Fibroblast of the conjunctiva (primary cell): Measurements from ENCODE around the gene LRRC36.

Source experiments
- DNase-seq: peaks from one replicate; pipeline ENCODE4 v3.0.0-alpha.2; 2010; ENCODE audit warnings: low read depth

LRRC36 gene, protein sequence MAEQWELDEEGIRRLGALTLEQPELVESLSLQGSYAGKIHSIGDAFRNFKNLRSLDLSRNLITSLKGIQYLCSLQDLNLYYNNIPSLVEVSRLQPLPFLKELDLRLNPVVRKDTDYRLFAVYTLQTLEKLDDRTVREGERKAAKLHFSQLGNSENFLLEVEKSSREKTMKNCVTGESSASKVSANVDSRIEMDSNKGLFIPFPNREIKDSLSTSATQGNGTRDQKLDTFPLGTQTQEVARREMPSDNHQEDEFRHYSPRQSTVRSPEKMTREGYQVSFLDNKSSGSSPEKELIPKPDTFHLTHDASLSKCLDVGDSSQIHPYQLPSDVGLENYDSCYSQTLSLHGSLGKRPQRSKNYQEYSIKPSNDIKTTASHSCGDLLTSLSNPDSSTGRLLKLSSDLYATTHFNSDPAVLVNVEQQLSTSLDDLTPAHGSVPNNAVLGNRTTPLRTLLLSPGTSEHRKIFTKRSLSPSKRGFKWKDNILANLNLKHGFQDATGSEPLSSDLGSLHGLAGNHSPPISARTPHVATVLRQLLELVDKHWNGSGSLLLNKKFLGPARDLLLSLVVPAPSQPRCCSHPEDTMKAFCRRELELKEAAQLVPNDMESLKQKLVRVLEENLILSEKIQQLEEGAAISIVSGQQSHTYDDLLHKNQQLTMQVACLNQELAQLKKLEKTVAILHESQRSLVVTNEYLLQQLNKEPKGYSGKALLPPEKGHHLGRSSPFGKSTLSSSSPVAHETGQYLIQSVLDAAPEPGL

DNA sequence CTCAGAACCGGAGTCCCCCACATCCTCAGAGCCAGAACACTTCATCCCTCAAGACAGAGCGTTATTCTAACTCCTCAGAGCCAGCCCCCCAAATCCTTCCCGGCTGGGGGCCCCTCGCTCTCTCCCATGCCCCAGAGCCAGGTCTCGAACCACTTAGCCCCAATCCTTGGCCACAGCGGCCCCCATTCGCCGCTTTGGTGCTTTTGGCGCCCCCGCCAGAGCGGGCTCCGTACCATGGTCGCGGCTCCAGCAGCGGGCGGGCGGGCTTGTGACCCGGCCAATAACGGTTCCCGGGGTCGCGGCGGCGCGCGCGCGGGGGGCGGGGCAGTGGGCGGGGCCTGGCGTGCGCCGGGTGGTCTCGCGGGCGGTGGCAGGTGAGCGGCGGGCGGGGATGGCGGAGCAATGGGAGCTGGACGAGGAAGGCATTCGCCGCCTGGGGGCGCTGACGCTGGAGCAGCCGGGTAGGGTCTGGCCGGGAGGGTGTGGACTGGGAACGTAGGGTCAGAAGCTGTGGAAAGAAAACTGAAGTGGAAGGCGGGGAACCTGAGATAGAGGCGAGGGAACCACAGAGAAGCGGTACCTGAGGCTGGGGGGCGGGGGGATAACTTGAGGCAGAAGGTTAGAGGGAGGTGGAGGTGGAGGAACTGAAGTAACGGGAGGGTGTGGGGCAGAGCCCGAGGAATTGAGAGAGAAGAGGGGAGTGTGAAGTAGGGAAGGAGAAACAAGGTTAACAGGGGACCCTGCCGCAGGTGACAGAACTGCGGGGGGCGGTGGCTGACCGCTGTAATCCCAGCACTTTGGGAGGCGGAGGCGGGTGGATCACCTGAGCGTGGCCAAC is at the start of gene LRRC36, which contains the start of gene KCTD19:
LRRC36 (plus strand) TSS at position 344 of the 838 bp plus-strand sequence; CDS start at position 392, 48 bp downstream.
KCTD19 (minus strand) TSS at position 270 of the 838 bp plus-strand sequence; CDS start at position 236, 34 bp downstream.
- DNase-seq = no peak

DNA sequence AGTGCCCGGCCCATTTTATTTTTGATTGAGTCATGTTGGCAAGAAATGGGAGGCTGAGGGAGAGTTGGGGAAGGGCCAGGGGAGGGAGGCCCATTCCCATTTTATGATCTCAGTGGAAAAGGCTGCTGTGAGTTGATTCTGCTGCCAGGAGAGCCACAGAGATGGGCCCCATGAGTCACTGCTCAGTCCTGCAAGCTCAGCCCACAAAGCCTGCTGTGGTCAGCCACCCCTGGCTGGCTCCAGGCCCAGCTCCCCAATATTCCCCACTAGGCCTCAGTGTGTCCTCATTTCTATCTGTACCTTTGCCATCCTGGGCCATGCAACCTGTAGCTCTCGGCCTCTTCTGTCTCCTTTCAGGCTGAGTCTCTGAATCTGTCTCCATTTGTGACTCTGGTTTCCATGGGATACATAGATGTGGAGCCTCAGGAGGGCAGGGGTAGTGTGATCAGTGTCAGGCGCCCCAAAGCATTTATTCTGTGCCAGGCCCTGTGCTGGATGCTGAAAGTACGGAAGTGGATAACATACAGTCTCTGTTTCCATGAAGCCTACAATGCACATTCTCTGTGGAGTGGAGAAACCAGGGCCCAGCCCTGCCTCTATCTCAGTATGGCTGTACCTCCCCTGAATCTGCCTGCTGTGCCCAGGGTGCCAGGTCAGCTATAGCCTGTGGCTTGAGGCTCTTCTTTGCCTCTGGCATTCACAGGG is 49.2 kb upstream of the LRRC36 start:
- DNase-seq = peak; percentile 98

DNA sequence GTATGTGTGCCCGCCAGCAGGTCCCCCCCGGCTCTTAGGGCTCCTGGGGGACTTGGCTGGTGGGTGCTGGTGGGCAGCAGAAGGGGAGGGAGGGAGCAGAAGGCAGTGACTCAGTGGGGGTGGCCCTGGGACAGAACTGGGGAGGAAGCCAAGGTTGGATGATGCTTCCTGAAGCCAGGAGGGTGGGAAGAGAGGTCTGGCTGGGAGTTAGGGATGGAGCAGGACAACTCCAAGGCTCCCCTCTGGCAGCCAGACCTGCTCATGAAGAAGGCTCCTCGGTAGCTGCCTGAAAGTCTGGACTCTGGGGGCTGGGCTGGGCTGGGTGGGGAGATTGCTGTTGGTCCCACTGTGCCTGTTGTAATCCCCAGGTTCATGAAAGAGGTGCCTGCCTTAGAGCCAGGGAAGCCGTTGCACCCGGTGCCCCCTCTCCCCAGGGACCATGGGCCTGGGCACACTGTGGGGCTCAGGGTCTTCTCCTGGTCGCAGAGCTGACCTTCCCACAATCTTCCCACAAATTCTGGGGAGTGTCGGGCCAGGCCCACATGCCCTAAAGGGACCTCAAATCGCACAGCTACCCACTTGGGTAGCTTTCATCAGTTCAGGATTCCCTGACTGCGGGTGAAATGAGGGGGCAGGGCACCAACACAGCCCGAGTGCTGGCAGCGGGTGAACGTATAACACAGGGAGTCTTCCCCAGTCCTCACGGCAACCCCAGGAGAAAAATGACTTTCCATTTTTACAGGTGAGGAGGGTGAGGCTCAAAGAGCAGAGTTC is 48.4 kb upstream of the LRRC36 start:
- DNase-seq = peak; percentile 49

DNA sequence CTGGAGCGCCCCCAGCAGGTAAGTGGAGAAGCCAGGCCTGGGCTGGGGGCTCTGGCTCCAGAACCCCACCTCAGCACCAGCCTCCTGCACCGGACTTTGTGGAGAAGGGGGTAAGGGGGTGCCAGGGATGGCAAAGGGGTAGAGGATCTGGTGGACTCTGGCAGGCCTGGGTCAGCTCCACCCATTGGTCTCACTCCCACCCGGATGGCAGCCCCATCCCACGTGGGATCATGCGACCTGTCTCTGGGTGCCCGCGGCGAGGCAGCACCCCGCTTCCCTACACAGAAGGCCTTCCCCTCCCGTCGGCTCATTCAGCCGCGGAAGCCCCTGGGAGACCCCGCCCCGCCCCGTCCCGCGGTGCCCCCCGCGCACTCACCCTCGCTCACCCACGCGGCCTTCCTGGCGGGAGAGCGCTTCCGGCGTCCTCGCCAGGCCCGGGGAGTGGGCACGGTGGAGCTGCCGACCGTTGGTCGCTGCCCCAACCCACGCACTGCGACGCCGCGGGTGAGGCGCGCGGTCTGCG is 47.8 kb upstream of the LRRC36 start:
- DNase-seq = no peak

DNA sequence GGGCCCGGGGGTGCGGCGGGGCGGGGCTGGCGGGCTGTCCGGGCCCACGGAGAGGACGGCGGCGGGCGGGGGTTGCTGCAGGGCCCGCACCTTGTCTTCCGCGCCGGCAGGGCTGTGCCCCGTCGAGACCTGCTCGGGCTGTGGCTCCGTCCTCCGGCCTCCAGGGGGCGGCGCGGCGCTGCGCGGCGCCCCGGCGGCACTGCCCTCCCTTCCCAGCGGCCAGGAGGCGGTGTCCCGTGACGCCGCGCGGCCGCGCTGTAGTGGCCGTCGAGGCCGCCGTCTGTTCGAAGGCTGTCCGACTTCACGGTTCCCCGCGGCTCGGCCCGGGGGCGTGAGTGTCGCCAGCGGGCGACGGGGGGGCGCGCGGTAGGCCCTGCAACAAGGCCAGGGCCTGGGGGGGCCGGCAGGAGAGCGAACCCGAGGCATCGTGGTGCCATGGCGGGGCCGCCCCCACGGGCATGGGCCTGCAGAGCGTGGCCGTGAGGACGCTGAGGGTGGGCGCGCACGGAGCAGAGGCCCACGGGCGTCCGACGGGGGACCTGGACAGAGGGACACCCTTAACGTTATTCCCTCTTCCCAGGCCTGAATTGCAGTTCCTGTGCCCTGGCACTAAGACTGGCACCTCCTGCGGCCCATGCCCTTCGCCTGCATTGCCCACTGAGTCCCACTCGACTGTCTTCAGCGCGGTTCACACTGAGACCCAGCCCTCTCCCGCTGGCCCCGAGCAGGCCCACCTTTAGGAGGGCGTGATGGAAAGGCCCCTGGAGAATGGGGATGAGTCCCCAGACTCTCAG is 47.1 kb upstream of the LRRC36 start, which contains the start of gene PLEKHG4:
PLEKHG4 (plus strand) TSS at position 237 of the 794 bp plus-strand sequence; CDS start at position 750, 513 bp downstream.
- DNase-seq = peak; percentile 51

DNA sequence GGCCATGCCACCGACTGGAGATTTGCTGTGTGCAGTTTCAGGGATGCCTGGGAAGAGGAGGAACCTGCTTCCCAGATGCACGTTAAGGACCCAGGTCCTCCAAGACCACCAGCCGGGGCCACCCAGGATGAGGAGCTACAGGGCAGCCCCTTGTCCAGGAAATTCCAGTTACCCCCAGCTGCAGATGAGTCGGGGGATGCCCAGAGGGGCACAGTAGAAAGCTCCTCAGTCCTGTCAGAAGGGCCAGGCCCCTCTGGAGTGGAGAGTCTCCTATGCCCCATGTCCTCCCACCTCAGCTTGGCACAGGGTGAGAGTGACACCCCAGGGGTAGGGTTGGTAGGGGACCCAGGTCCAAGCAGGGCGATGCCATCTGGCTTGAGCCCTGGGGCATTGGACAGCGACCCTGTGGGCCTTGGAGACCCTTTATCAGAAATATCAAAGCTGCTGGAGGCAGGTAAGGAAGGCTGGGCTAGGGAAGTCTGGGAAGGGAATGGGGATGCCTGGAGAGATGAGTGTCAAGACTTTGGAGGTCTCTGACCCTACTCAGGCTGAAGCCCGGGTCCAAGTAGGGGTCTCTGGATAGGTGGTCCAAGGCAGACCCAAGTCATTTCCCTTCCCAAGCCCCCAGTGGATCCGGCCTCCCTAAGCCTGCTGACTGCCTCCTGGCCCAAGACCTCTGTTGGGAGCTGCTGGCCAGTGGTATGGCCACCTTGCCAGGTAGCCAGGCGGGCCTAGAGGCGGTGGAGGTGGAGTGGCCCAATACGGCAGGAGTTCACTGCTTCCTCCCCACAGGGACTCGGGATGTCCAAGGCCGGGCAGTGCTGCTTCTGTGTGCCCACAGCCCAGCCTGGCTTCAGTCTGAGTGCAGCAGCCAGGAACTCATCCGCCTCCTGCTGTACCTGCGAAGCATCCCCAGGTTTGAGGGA is 46.3 kb upstream of the LRRC36 start:
- no peak for DNase-seq

DNA sequence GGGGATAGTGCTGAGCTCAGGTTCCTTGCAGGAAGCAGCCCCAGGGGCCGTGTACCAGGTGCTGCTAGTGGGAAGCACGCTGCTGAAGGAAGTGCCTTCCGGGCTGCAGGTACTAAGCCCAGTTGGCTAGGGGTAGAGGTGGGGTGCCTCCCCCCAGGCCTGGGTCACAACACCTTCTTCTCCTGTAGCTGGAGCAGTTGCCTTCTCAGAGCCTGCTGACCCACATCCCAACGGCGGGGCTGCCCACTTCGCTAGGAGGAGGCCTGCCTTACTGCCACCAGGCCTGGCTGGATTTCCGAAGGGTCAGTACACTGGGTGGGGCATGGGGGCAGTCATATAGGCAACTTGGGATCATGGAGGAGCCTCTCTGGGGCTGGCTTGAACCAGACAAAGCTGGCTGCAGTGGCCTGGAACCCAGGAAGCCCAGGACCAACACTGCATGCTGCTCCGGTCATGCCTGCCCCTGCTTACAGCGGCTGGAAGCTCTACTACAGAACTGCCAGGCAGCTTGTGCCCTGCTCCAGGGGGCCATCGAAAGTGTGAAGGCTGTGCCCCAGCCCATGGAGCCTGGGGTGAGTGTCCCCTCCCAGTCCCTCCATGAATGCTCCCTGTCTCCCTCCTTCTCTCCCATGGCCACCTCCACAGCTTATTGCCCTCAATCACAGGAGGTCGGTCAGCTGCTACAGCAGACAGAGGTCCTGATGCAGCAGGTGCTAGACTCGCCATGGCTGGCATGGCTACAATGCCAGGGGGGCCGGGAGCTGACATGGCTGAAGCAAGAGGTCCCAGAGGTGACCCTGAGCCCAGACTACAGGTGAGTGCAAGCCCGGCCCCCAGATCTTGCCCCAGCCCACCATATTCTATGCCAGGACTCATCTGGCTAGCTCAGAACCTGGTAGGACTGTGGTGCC is 44.8 kb upstream of the LRRC36 start:
- DNase-seq = no peak

DNA sequence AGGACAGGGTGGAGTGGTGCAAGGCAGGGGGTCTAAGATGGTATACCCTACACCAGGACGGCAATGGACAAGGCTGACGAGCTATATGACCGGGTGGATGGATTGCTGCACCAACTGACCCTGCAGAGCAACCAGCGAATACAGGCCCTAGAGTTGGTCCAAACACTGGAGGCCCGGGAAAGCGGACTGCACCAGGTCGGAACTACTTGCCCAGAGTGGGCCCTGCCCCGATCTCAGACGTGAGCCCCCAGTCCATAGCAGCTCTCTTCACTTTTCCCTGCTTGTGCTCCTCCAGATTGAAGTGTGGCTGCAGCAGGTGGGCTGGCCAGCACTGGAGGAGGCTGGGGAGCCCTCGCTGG is 44.2 kb upstream of the LRRC36 start:
- DNase-seq = no peak

GRCh38 chr16:67283039-67283825 is 43.4 kb upstream of the LRRC36 start:
- DNase-seq = no peak

GRCh38 chr16:67283826-67284555 is 42.6 kb upstream of the LRRC36 start:
- no peak for DNase-seq

DNA sequence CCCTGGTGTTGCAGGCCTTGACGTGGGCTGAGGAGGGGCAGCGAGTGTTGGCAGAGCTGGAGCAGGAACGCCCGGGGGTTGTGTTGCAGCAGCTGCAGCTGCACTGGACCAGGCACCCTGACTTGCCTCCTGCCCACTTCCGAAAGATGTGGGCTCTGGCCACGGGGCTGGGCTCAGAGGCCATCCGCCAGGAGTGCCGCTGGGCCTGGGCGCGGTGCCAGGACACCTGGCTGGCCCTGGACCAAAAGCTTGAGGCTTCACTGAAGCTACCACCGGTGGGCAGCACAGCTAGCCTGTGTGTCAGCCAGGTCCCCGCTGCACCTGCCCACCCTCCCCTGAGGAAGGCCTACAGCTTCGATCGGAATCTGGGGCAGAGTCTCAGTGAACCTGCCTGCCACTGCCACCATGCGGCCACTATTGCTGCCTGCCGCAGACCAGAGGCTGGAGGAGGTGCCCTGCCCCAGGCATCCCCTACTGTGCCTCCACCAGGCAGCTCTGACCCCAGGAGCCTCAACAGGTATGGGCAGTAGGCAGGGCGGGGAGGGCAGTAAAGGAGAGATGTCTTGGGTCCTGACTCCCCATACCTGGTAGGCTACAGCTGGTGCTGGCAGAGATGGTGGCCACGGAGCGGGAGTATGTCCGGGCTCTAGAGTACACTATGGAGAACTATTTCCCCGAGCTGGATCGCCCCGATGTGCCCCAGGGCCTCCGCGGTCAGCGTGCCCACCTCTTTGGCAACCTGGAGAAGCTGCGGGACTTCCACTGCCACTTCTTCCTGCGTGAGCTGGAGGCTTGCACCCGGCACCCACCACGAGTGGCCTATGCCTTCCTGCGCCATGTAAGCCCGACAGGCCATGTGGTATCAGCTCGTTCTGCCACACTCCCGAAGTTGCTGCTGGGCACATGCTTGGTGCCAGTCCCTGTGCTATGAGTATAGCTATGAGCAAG is 41.6 kb upstream of the LRRC36 start:
- no peak for DNase-seq

GRCh38 chr16:67286441-67287235 is 40.0 kb upstream of the LRRC36 start:
- DNase-seq = no peak

- DNase-seq = no peak
These were observed 38.7 kb upstream of the LRRC36 start for GRCh38 chr16:67287960-67288359.

- DNase-seq = no peak
These were observed 35.2 kb upstream of the LRRC36 start for GRCh38 chr16:67291461-67291860.
